C4-2B (cell line): Measurements from ENCODE around the gene UFM1.

Experiments used
- CTCF ChIP-seq: fragments of 450-650 bp; conservative IDR thresholded peaks from 2 replicates; pipeline ENCODE4 v1.5.1; 2017; ENCODE audit warnings: mild to moderate bottlenecking
- ZFX ChIP-seq: fragments of 450-650 bp; IDR thresholded peaks from 2 replicates; pipeline ENCODE4 v1.6.1; 2017

GRCh38 chr13:38301236-38301635, 48.4 kb upstream of the UFM1 start:
- no peak for TF ChIP-seq CTCF
- TF ChIP-seq ZFX: no peak
